HG03469 (cell line): ENCODE measurements around the gene MAP4K4.

Experiments
- ATAC-seq: cut with Tn5 transposase; IDR thresholded peaks from one replicate; pipeline ENCODE4 v1.9.1; 2021; ENCODE audit warnings: mild to moderate bottlenecking, moderate library complexity, moderate number of reproducible peaks; ENCODE audit not compliant: unreplicated experiment

The MAP4K4 gene

DNA sequence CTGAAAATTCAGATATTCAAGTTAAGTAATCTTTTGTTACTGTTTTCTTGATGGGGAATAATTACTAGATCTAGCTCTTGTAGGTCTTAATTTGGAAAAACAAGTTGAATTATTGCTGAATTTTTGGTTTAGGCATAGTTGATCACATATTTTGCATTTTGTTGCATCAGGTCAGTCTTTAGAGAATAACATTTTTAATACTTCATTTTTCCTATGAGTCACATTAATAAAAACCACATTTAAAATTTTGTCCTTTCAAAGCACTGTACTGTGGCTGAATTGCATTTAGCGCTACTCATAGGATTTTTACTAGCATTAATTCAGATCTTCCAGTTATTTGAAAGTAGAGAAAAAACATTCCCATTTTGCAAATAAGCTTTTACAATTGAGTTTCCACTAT lies 23.2 kb downstream of the MAP4K4 start:
- ATAC-seq: no peak

DNA sequence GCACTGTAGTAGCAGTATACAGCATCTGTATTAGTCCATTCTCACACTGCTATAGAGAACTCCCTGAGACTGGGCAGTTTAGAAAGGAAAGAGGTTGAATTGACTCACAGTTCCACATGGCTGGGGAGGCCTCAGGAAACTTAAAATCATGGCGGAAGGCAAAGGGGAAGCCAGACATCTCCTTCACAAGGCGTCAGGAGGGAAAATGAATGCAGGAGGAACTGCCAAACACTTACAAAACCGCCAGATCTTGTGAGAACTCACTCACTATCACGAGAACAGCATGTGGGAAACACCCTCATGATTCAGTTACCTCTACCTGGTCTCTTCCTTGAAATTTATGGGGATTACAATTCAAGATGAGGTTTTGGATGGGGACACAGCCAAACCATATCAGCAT lies 25.4 kb downstream of the MAP4K4 start:
- ATAC-seq: no peak

DNA sequence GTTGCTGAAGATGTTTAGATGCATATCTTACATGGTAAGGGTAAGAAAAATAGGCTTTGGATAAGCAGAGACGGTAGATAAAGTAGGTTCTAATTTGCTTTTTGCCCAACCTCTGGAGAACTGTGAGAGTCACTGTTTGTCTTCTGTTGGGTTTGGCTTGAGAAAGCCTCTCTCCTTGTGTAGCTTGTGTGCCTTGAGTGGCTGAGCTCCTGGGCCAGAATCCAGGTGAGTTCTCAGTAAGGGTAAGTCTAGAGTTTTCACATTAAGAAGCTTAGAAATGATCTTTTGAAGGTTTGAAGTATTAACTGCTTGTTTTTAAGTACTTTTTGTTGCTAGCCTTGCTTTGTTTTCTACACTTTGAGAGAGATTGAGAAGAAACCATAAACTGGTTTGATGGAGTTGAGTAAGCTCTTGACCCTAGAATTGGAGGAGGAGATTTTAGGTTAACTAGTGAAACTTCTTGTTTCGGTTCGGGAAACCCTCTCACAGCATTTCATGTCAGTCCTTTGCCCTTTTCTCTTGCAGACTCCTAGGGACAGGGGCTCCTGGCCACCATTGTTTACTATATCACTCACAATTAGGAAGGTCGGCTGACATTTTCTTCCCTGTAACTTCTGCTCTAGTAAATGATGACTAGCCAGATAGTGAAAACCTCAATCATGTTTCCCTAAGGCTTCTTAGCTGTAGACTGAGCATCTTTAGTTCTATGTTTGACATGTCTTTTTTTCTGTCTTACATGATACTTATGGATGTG lies 26.0 kb downstream of the MAP4K4 start:
- no peak for ATAC-seq

DNA sequence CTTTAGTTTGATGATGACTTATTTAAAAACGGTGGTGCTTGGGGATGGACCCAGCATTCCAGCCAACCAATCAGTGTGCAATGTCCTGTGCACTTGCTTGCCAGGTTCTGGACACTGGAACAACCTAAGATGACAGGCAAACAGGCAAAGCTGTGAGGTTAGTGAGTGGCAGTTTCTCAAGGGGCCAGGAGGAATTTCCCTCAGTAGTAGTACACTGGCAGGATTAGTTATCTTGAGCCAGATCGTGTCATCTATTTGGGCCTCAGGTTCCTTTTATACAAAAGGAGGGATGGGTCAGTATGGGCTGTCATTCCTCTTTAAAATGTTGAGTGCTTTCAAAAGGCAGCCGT lies 26.6 kb downstream of the MAP4K4 start:
- no peak for ATAC-seq

DNA sequence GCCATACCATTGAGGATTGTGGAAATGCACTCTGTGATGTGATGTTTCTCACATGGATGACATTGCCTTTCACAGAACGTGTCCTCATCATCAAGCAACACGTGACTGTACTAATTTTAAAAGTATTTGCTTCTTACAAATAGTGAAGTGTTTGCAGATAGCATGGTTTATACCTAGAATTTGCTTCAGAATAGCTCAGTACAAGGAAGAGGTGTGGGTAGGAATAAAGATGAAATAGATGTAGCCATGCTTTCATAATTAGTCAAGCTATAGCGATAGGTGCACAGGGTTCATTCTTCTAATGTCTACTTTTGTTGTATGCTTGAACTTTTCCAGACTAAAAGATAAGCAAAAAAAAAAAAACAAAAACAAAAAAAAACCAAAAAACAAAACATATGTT lies 27.5 kb downstream of the MAP4K4 start:
- no peak for ATAC-seq

DNA sequence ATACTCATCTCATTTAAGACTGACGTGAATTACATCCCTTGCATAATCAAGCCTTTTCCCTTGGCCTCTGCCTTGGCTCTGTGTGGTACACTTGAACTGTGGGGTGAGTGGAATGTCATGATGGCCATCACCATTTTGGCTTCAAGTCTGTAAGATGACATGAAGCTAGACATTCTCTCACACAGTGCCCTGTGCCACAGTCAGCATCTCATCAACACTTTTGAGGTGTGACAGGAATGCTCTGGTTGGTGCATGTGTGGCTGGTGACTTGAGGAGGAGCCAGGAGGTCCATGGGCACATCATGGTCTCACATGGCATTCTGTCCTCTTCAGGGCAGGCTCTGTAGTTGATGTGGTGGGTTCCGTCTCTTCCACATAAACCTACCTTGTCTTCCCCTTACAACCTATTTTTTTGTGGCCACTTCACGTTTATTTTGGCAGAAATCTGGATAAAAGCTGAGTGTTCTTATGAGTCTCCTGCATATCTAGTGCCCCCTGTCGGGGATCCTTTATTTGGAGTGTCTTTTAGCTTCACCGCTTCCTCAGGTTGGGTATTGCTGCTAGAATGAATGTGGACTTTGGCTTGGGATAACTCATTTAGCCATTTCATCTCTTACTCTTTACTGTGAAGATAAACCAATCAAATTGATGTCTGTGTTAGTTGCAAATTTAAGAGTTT lies 28.1 kb downstream of the MAP4K4 start:
- no peak for ATAC-seq

DNA sequence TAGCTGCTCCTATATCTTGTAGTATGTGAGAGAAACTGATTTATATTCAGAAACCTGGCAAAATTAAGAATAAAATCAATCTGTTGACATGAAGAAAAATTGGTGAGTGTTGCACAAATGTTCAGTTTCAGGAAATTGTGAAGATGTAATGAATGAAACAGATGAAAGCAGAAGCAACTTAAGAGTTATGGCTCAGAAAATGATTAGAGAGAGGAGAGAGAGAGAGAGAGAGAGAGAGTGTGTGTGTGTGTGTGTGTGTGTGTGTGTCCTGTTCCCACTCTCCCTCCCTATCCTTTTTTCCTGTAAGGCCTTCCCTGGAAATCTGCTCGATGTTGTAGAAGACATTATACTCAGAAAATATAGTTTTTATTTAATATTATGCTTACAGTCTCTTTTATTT lies 31.4 kb downstream of the MAP4K4 start:
- ATAC-seq: no peak

DNA sequence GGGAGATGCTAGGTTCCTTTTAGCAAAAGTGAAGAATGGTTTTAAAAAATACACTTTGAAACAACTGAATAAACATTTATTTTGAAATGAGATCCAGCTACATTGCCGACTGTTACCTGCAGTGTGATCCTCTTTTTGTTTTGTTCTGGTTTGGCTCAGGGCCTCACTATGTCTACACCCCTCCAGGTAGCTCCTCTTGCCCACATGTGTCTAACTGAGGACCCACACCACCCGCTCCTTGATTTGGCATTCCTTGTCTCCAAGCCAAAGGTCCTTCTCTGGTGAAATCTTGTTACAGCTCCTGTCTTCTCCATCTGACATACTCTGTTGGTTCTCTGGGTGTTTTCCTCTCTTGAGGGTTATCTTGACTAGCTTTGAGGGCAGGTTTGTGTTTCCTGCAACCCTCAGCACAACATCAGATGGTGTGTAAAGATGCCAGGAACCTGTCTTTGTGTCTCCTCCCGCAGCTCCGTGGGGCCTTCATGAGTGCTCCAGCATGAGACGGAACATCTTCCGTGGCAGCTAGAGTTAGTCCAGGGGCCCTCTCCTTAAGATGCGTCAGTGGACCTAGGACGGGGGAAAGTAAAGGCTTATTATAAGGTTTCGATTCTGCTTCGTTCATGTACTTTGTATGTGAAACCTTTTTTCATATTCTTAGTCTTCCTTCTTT lies 32.1 kb downstream of the MAP4K4 start:
- ATAC-seq: no peak

DNA sequence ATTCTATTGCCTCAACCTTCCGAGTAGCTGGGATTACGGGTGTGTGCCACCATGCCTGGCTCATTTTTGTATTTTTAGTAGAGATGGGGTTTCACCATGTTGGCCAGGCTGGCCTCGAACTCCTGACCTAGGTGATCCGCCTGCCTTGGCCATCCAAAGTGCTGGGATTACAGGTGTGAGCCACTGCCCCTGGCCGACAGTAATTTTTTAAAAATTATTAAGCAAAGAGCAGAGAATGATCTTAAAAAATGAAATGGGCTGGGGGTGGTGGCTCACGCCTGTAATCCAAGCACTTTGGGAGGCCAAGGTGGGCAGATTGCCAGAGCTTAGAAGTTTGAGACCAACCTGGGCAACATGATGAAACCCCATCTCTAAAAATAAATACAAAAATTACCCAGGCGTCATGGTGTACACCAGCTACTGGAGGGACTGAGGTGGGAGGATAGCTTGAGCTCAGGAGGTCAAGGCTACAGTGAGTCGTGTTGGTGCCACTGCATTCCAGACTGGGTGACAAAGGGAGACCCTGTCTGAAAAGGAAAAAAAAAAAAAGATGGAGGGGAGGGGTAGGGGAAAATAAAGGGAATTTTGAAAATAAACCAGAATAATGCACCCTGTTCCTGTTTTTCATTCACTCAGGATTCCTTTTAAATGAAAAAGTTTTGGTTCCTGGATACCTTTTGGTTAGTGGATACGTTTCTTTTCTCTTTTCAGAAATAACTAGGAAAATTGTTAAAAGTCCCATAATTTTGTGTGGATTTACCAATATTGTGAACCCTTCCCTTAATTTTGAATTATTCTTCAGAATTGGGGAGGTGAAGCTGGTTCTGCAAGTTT lies 33.9 kb downstream of the MAP4K4 start:
- ATAC-seq: no peak

DNA sequence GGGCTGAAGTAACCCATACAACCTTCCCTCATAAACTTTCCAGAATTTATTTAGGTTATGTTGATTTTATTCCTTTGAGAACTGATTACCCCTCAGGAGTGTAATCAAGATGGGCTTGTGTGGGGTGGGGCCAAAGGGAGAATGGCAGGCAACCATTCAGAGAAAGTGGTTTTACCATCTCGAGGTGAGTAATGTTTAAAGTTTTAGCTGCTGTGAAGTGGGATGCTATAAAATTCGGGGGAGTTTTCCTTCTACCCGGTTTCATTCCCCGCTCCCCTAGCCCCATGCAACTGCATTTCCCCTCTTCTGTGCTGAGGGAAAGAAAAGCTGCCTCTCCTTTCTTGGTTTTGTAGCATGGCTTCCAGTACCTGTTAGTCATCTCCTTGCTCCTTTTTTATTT lies 34.7 kb downstream of the MAP4K4 start:
- ATAC-seq: no peak

DNA sequence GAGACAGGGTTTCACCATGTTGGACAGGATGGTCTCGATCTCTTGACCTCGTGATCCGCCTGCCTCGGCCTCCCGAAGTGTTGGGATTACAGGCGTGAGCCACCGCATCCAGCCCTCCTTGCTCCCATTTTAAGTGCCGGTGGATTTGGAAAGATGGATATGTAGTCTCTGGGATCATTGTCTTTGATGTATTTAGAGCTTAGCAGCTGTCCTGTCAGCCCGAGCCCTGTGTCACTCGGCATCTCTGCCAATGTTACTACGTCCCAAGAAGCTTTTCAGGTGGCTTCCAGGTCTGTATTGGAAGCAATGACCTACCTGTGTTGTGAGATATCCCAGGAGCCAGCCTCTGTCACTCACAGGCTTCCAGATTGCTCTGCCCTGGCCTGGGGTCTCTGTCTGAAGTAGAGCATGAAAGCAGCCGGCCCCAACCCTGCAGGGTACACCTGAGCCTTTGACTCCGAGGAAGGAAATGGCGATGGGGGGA lies 35.3 kb downstream of the MAP4K4 start:
- no peak for ATAC-seq

DNA sequence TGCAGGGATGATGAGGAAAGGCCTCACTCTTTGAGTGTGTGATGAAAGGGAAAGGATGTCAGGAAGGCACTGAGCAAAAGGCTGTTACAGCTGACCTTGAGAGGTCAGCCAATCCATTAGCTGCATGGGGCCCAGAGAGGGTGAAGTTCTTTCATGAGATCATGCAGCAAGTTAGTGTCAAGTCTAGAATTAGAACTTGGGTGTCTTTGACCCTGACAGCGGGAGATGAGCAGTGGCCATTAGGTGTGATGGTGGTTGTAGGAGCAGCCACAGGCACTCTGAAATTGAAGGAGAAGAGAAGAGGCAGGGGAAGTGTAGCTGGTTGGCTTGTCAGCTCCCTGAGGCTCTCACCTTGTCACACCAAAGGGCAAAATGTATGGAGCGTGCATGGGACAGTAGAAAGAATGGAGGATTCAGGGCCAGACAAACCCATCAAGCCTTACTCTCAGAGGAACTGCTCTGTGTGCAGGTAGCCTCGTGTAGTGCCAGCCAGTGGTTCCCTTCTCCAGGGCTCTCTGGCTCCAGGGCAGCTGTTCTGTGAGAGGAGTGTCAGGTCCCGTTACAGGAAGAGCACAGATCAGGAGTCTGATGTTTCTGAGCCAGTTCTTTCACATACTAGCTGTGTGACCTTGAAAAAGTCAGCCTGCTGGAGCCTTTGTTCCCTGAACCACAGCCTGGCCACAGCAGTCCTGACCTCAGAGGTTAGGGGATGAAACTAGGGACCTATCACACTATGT lies 35.9 kb downstream of the MAP4K4 start:
- no peak for ATAC-seq

DNA sequence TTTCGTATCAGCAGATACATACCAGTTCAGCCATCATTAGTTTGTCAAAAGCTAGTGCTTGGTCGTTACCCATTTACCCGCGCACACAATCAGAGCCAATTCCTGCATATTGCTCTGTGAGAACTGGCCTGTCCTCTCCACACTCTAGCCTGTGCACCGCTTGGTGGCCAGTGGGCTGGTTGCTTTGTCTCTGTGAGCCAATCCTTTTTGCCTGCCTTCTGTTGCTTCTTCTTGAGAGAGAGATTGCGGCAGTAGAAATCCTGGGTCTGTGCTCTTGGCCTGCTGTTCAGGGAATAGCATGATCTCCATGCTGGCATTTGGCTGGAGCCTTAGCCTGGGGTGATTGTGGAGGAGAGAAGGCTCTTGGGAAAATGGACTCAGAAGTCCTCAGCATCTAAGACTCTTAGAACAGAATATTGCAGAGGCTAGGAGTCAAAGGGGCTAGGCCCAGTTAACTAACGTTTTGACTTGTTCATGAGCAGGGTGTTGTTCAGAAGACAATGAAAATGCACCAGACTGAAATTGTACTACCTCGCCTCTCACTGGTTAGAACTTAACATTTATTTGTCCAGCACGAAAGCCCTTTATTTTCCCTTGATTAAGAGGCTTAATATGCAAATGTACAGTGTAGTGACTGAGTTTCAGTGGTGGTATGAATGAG lies 37.1 kb downstream of the MAP4K4 start:
- no peak for ATAC-seq

DNA sequence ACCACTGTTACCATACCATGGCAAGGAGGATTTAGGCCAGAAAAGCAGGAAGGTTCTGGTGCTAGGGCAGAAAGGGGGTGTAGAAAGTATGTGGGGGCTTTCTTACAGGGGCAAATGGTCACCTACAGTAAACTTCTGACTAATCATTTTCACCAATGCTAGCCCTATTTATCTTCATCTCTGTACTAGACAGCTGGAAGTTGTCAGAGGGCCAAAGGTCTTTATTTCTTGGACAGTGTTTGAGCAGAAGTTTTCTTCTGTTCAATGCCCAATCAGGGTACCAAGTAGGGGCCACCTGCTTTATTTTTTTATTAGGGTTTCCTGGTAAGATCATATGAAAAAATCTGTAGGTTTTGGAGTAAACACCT lies 37.6 kb downstream of the MAP4K4 start:
- ATAC-seq: no peak

DNA sequence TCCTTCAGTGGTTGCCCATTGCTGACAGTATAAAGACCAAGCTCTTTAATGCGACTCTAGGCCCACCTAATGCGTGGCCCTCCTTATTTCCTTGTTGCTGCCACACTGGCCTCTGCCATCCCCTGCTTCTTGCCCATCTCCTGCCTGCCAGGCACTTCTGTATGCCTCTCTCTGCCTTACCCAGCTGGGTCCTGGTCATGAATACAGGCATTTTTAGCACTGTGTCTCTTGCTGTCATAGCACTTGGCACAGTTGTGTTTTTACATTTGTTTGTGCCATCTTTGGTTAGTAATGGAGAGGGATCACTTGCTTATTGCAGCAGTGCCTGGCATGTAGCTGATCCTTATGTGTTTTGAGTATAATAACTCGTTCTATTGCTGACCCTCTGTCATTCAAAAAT lies 38.7 kb downstream of the MAP4K4 start:
- ATAC-seq: no peak

DNA sequence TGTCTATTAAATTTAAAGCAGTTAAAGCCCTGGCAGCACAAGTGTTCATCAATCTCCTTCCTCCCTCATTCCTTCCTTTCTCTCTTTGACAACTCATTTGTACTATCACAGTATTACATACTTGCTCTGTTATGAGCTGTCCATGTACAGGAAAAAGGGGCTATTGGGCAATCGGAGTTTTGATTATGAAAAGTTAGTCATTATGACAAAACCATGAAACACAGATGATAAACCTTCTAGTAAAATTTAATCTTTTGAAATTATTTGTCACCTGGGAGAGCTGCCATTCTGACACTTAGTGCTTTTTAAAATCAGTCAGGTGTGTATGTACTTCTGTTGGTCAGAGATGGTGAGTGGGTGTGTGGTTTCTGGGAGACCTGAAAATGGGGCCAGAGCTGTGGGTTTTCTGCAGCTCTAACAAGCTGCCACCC lies 39.4 kb downstream of the MAP4K4 start:
- ATAC-seq: no peak

DNA sequence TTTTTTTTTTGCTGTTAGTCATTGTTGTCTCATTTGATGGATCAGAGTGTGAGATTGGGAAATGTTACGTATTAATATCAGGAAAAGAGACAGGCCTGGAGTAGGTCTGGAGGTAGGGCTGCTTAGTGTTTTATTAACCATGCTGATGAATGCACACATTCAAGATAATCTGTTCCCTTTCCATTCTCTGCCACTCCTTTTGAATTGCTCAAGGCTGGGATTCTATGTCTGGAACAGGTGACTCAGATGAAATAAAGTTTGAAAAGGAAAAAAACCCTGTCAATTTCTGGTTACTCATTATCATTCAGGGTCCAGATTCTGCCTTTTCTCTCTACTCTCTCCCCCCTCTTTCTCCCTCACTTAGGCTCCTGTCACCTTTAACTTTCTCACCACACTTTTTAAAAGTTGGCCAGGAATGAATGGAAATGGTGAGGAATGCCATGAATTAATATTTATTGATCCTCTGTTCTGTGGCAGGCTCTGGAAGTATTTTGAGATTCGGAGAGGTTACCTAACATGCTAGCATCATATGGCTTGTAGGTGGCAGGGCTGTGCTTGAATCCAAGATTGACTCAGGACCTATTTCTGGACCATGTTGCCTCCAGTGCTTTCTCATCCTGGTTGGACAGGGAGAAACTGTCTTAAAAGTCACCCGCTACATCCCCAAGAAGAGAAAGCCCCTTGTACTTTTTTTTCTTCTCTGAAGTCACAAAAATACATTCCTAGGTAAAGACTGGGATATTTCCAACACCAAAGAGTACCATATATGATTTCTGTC lies 40.2 kb downstream of the MAP4K4 start:
- ATAC-seq: no peak

DNA sequence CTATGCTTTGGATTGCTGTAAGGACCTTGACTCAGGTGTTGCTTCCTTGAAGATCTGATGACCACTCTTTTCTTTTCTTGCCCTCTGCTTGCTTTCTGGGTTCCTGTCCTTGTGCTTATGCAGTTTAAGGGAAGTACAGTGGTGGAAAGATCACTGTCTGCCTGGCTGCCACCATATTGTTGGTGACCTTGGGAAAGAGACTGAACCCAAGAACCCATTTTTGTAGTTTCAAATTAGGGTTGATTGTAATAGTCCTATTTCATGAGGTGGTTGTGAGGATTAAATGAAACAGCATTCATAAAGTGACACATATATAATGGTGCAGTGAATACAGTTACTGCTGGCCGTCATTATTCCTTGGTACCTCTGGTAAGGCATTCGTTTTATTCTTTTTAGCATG lies 41.1 kb downstream of the MAP4K4 start:
- ATAC-seq: no peak

DNA sequence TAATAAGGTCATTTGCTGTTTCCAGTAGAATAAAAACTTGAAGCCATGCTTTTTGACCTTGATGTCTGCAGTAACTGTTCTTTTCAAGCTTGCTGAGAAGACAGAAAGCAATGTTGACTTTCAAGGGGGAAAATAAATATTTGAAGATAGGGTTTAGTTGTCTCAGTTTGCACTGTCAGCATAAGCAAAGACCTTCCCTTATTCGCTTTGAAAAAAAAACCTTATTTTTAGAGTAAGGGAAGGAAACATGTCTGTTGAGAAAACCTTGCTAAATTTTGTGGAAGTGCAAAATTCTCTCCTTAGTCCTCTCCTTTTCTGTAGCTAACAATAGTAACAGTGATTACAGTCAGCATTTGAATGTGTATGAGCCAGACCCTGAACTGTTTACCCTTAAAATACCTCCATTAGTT lies 43.1 kb downstream of the MAP4K4 start:
- no peak for ATAC-seq
